Tibial nerve (tissue), 4 donors: ENCODE measurements around the gene NDFIP2.

Experiments used
- CTCF ChIP-seq, 5 experiments: fragments of 200-600 bp in 3 of 5; fragments of 450-650 bp in 2 of 5; sonication (generic) in 3 of 5; IDR thresholded peaks; one replicate each; pipeline ENCODE4 v1.5.1; 2016 to 2019; ENCODE audit warnings: antibody characterized with exemption in 5 of 5, mild to moderate bottlenecking in 3 of 5, moderate library complexity in 2 of 5
- EP300 ChIP-seq, 2 donors: sonication (generic); formaldehyde crosslinking; IDR thresholded peaks; one replicate each; pipeline ENCODE4 v1.6.1; 2017; ENCODE audit warnings: antibody characterized with exemption in 2 of 2, mild to moderate bottlenecking in 1 of 2
- POLR2A ChIP-seq, 2 donors: fragments of 450-650 bp; IDR thresholded peaks; one replicate each; pipeline ENCODE4 v1.6.1; 2017; ENCODE audit warnings: antibody characterized with exemption in 2 of 2, mild to moderate bottlenecking in 2 of 2, moderate library complexity in 2 of 2

- TF ChIP-seq CTCF (IDR thresholded peaks at IDR 0.05) = no peak
- TF ChIP-seq POLR2A (IDR thresholded peaks at IDR 0.05) = no peak
- TF ChIP-seq EP300 (IDR thresholded peaks at IDR 0.05) = no peak
These were observed 714 bp downstream of the NDFIP2 start for GRCh38 chr13:79481685-79482052.
